ENCODE data around the gene NCOR1. TPM values are rescaled to one million over a fixed set of nuclear protein-coding genes. Genes with fewer than 3 reads are reported as not detected.

Gene NCOR1
- total RNA-seq, 1 donor from 2014 or later, result 137 TPM

DNA sequence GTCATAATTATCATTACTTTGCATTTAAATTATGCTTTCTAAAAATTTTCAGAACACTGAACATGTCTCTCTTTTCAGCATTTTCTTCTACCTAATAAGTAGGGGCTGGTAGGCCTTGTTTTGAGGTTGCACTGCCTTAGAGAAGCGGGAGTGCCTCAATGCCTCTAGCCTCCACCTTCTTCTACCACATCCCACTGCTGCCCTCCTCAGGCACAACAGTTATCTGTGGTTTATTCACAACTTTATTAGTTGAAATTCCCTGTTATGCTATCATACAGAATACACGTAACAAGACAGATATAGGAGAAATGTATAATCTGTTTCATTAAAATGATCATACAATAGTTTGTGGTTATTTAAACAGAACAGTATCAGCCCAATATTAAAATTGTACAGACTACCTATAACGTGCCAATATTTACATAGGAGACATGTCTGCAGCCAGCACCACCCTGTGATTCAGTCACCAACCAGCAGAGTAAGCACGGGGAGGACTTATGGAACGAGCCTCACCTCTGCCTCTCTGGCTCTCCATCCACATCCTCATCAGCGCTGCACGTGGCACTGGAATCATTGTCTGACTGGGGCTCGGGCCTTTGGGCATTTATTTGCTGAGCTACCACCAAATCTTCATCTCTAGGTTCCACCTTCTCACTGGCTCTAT lies 114.5 kb downstream of the NCOR1 start:
- no peaks in the 10 kb centered on the region for H3K27me3 ChIP-seq (ENCODE audit: low read depth)
- H3K36me3 ChIP-seq, result peaks cover 81% of the 10 kb centered on the region
- TF ChIP-seq, protein P1, sequence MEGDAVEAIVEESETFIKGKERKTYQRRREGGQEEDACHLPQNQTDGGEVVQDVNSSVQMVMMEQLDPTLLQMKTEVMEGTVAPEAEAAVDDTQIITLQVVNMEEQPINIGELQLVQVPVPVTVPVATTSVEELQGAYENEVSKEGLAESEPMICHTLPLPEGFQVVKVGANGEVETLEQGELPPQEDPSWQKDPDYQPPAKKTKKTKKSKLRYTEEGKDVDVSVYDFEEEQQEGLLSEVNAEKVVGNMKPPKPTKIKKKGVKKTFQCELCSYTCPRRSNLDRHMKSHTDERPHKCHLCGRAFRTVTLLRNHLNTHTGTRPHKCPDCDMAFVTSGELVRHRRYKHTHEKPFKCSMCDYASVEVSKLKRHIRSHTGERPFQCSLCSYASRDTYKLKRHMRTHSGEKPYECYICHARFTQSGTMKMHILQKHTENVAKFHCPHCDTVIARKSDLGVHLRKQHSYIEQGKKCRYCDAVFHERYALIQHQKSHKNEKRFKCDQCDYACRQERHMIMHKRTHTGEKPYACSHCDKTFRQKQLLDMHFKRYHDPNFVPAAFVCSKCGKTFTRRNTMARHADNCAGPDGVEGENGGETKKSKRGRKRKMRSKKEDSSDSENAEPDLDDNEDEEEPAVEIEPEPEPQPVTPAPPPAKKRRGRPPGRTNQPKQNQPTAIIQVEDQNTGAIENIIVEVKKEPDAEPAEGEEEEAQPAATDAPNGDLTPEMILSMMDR (IDR thresholded peaks at IDR 0.05), result no peak
- no peak for DNase-seq
- no peaks in the 10 kb centered on the region for H3K9me3 ChIP-seq
- no peak overlapping the region for H3K27ac ChIP-seq
- no peak for ATAC-seq
- H3K4me3 ChIP-seq, result no peak overlapping the region
- intact Hi-C loops (cut with DNase I), result no loop called here
- H3K4me1 ChIP-seq, result no peaks in the 10 kb centered on the region

DNA sequence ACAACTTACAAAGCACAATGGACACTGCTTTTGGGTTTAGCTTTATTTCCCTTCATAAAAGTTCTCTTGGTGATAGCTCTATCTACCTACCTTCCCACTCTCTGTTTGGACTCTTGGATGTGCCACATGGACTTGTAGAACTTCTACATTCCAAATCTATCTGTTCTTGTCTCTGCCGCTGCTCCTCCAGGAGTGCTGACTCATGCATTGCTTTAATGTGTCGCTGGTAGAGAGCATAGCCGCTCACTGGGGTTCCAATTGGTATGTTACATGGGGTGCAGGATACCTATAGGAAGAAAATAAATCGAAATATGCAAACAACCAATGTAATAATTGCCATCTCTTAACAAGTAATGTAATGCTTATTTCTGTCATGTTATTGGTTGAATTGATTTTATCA lies 123.6 kb downstream of the NCOR1 start:
- no peaks in the 10 kb centered on the region for H3K4me1 ChIP-seq
- no peaks in the 10 kb centered on the region for H3K9me3 ChIP-seq
- peaks cover 54% of the 10 kb centered on the region for H3K36me3 ChIP-seq
- intact Hi-C loops (cut with DNase I), result no loop called here
- H3K4me3 ChIP-seq, result no peak overlapping the region
- no peak for ATAC-seq
- no peaks in the 10 kb centered on the region for H3K27me3 ChIP-seq (ENCODE audit: low read depth)
- TF ChIP-seq, protein P1 (IDR thresholded peaks at IDR 0.05), result no peak
- no peak for DNase-seq
- no peak overlapping the region for H3K27ac ChIP-seq

DNA sequence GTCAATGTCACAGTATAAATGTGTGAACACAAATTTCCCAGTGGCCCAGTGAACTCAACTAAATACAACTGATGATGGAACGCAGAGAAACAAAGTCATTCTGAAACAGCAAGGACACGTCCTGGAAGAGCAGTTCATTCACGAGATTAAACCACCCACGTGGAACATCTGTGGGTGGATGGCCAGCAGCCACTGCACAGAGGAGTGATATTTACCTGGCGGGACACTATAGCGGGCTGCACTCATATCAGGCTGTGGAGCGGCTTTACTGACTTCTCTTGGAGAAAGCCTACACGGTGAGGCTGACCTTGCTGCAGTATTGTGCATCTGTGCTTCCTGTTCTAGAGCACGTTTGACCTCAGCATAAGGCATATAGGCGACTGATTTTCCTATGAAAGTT lies 128.4 kb downstream of the NCOR1 start:
- H3K27me3 ChIP-seq (ENCODE audit: low read depth), result no peaks in the 10 kb centered on the region
- DNase-seq, result no peak
- intact Hi-C loops (cut with DNase I), result no loop called here
- peaks cover 6% of the 10 kb centered on the region for H3K4me1 ChIP-seq
- H3K4me3 ChIP-seq, result no peak overlapping the region
- peaks cover 54% of the 10 kb centered on the region for H3K36me3 ChIP-seq
- TF ChIP-seq, protein P1 (IDR thresholded peaks at IDR 0.05), result no peak
- ATAC-seq, result no peak
- H3K9me3 ChIP-seq, result no peaks in the 10 kb centered on the region
- no peak overlapping the region for H3K27ac ChIP-seq

DNA sequence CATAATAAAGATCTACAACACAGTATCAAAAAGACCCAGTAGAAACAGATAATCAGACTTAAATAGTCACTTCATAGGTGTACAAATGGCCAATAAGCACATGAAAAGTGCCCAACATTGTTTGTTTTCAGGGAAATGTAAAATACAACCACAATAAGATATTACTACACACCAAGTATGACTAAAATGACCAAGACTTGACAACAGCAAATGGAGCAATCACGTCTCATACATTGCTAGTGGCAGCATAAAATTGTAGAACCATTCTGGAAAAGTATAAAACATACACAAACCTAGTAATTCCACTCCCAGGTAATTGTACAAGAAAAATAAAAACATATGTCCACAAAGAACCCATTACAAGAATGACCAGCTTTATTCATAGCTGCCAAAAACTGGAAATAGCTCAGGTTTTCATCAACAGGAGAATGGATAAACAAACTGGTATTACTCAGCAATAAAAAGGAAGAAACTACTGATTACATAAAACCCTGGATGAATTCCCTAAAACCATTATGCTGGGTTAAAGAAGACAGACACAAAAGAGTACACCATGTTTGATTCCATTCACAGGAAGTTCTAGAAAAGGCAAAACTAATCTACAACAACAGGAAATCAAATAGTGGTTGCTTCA lies 130.2 kb downstream of the NCOR1 start:
- no peak for ATAC-seq
- Histone ChIP-seq H3K4me1 (peaks cover 6% of the 10 kb centered on the region), H3K9me3 (no peaks in the 10 kb centered on the region), H3K4me3 (no peak overlapping the region), H3K27me3 (ENCODE audit: low read depth) (no peaks in the 10 kb centered on the region), H3K36me3 (peaks cover 50% of the 10 kb centered on the region), H3K27ac (peak overlapping the region; percentile 3)
- intact Hi-C loops (cut with DNase I), result no loop called here
- no peak for DNase-seq
- TF ChIP-seq, protein P1 (IDR thresholded peaks at IDR 0.05), result no peak

DNA sequence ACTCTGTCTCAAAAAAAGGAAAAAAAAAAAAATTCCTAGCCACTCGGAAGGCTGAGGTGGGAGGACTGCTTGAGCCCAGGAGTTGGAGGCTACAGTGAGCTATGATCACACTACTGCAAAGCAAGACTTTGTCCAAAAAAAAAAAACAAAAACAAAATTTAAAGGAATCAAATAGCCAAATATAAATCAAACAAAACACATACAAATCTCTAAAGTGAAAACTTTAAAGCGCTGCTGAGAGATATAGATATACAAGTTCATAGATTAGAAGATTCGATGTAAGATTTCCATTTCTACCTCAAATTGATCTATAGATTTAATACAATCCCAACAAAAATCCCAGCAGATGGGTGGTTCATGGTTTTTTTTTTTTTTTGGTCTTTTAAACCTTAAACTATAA lies 132.1 kb downstream of the NCOR1 start:
- H3K4me1 ChIP-seq, result peaks cover 6% of the 10 kb centered on the region
- no peaks in the 10 kb centered on the region for H3K27me3 ChIP-seq (ENCODE audit: low read depth)
- no peak overlapping the region for H3K4me3 ChIP-seq
- intact Hi-C loops (cut with DNase I), result no loop called here
- DNase-seq, result no peak
- no peaks in the 10 kb centered on the region for H3K9me3 ChIP-seq
- no peak for ATAC-seq
- no peak overlapping the region for H3K27ac ChIP-seq
- TF ChIP-seq, protein P1 (IDR thresholded peaks at IDR 0.05), result no peak
- H3K36me3 ChIP-seq, result peaks cover 65% of the 10 kb centered on the region
